Gastrocnemius medialis (tissue), 4 donors: Measurements from ENCODE around the gene KIF22.

Experiments
- POLR2A ChIP-seq, 2 donors: fragments of 450-650 bp; IDR thresholded peaks; one replicate each; pipeline ENCODE4 v1.6.1; 2017; ENCODE audit warnings: antibody characterized with exemption in 2 of 2, mild to moderate bottlenecking in 2 of 2, moderate library complexity in 2 of 2
- TF ChIP-seq, protein P1 (sequence below), 5 experiments: fragments of 450-650 bp in 3 of 5; fragments of 200-600 bp in 2 of 5; sonication (generic) in 2 of 5; IDR thresholded peaks in 4 of 5; conservative IDR thresholded peaks in 1 of 5; 1 replicate in 4 of 5; 2 replicates in 1 of 5; pipeline ENCODE4 v1.5.1; 2016 to 2019; ENCODE audit warnings: antibody characterized with exemption in 5 of 5, mild to moderate bottlenecking in 3 of 5, moderate library complexity in 3 of 5

- TF ChIP-seq, protein P1, sequence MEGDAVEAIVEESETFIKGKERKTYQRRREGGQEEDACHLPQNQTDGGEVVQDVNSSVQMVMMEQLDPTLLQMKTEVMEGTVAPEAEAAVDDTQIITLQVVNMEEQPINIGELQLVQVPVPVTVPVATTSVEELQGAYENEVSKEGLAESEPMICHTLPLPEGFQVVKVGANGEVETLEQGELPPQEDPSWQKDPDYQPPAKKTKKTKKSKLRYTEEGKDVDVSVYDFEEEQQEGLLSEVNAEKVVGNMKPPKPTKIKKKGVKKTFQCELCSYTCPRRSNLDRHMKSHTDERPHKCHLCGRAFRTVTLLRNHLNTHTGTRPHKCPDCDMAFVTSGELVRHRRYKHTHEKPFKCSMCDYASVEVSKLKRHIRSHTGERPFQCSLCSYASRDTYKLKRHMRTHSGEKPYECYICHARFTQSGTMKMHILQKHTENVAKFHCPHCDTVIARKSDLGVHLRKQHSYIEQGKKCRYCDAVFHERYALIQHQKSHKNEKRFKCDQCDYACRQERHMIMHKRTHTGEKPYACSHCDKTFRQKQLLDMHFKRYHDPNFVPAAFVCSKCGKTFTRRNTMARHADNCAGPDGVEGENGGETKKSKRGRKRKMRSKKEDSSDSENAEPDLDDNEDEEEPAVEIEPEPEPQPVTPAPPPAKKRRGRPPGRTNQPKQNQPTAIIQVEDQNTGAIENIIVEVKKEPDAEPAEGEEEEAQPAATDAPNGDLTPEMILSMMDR (IDR thresholded peaks at IDR 0.05 in 4 of 5, conservative IDR thresholded peaks at IDR 0.05 in 1 of 5) = no peak
- TF ChIP-seq POLR2A (IDR thresholded peaks at IDR 0.05) = no peak
Observed at GRCh38 chr16:29825145-29826044, 34.8 kb downstream of the KIF22 start.
